IMR-90 (cell line): Measurements from ENCODE around the gene PEX11A. TPM values are rescaled to one million over a fixed set of nuclear protein-coding genes. Genes with fewer than 3 reads are reported as not detected.
A peak's percentile ranks its signal among the peaks of the same experiment; 100 is the strongest.

Experiments
- ATAC-seq: fragments of 200-7000 bp; cut with Tn5 transposase; 2 replicates; pipeline ENCODE4 v1.9.1; 2020; ENCODE audit warnings: low read depth, mild to moderate bottlenecking, moderate library complexity
- BruUV-seq: library from RNA; stranded (reverse); fragments of 400-500 nt; replicated peaks from 2 replicates; lab custom pipeline; 2021; lab: Mats Ljungman, UMichigan
- CTCF ChIA-PET: fragments of 300-600 bp; formaldehyde crosslinking; extraction: SDS; loops from one replicate; lab custom pipeline; 2021; ENCODE audit warnings: antibody characterized with exemption; lab: Yijun Ruan, JAX
- POLR2A ChIA-PET: fragments of 300-600 bp; sonication (Branson Sonifier 250); formaldehyde crosslinking; loops from one replicate; lab custom pipeline; 2022; ENCODE audit warnings: antibody characterized with exemption; ENCODE audit not compliant: unreplicated experiment; lab: Charles Lee
- DNase-seq: peaks from one replicate; pipeline ENCODE4 v3.0.0; 2013
- H2AFZ ChIP-seq: replicated peaks from 2 replicates; pipeline ENCODE3; 2013; ENCODE audit warnings: low read length, mild to moderate bottlenecking; ENCODE audit not compliant: poor library complexity
- H2AK5ac ChIP-seq: 2 replicates; pipeline ENCODE4 v1.6.1; 2013; ENCODE audit warnings: low read depth, low read length, inconsistent platforms
- H2AK9ac ChIP-seq: replicated peaks from 2 replicates; pipeline ENCODE3; 2013; ENCODE audit warnings: mild to moderate bottlenecking, low read depth, low read length, moderate library complexity; ENCODE audit not compliant: poor library complexity
- H2BK120ac ChIP-seq: 2 replicates; pipeline ENCODE4 v1.6.1; 2013; ENCODE audit warnings: low read depth, low read length, inconsistent platforms
- H2BK15ac ChIP-seq: 3 replicates; pipeline ENCODE4 v1.6.1; 2013; ENCODE audit warnings: low read depth, low read length, inconsistent platforms
- H2BK20ac ChIP-seq: 2 replicates; pipeline ENCODE4 v1.6.1; 2013; ENCODE audit warnings: low read depth, mild to moderate bottlenecking, inconsistent platforms, low read length, moderate library complexity
- H2BK5ac ChIP-seq: 2 replicates; pipeline ENCODE4 v1.6.1; 2013; ENCODE audit warnings: mild to moderate bottlenecking, low read depth, low read length, inconsistent platforms; ENCODE audit not compliant: poor library complexity, severe bottlenecking
- H3K14ac ChIP-seq: replicated peaks from 2 replicates; pipeline ENCODE4 v1.6.1; 2013; ENCODE audit warnings: low read depth, low read length, inconsistent platforms
- H3K18ac ChIP-seq: 2 replicates; pipeline ENCODE4 v1.6.1; 2013; ENCODE audit warnings: low read depth, low read length, control low read depth
- H3K23ac ChIP-seq: 2 replicates; pipeline ENCODE4 v1.6.1; 2013; ENCODE audit warnings: low read depth, low read length, inconsistent platforms
- H3K27ac ChIP-seq: 2 replicates; pipeline ENCODE4 v1.5.1; 2013; ENCODE audit warnings: mild to moderate bottlenecking, control low read depth, low read length; ENCODE audit not compliant: insufficient read depth
- H3K27me3 ChIP-seq: 2 replicates; pipeline ENCODE4 v1.6.1; 2013; ENCODE audit warnings: low read length; ENCODE audit not compliant: control insufficient read depth, insufficient read depth
- H3K36me3 ChIP-seq: 2 replicates; pipeline ENCODE4 v1.6.1; 2013; ENCODE audit warnings: low read length, mixed read lengths; ENCODE audit not compliant: control insufficient read depth, insufficient read depth
- H3K4ac ChIP-seq: 2 replicates; pipeline ENCODE4 v1.6.1; 2013; ENCODE audit warnings: low read depth, low read length, inconsistent platforms
- H3K4me1 ChIP-seq: 2 replicates; pipeline ENCODE4 v1.6.1; 2013; ENCODE audit warnings: low read length, mixed read lengths; ENCODE audit not compliant: control insufficient read depth, insufficient read depth
- H3K4me2 ChIP-seq: 2 replicates; pipeline ENCODE4 v1.6.1; 2013; ENCODE audit warnings: low read depth, mild to moderate bottlenecking, control low read depth, low read length, moderate library complexity
- H3K4me3 ChIP-seq: 2 replicates; pipeline ENCODE4 v1.5.1; 2013; ENCODE audit warnings: low read depth, mild to moderate bottlenecking, control low read depth, low read length, moderate library complexity; ENCODE audit not compliant: insufficient read depth
- H3K56ac ChIP-seq: 2 replicates; pipeline ENCODE4 v1.6.1; 2013; ENCODE audit warnings: low read length, inconsistent platforms; ENCODE audit not compliant: insufficient read depth; ENCODE audit errors: extremely low read depth
- H3K79me1 ChIP-seq, 2 experiments: 2 replicates each; pipeline ENCODE4 v1.6.1; 2013; ENCODE audit warnings: low read length in 2 of 2, inconsistent platforms in 1 of 2, low read depth in 1 of 2
- H3K9ac ChIP-seq: 2 replicates; pipeline ENCODE4 v1.6.1; 2013; ENCODE audit warnings: low read depth, low read length, control low read depth
- H3K9me1 ChIP-seq: 2 replicates; pipeline ENCODE4 v1.6.1; 2013; ENCODE audit warnings: low read length, inconsistent platforms; ENCODE audit not compliant: insufficient read depth
- H3K9me3 ChIP-seq: 2 replicates; pipeline ENCODE4 v1.6.1; 2013; ENCODE audit warnings: low read length; ENCODE audit not compliant: control insufficient read depth, insufficient read depth
- H4K20me1 ChIP-seq: 2 replicates; pipeline ENCODE4 v1.6.1; 2013; ENCODE audit warnings: low read length, inconsistent platforms; ENCODE audit not compliant: insufficient read depth
- H4K5ac ChIP-seq: 2 replicates; pipeline ENCODE4 v1.6.1; 2013; ENCODE audit warnings: mild to moderate bottlenecking, low read depth, low read length, control low read depth
- H4K8ac ChIP-seq, 2 experiments: 2 replicates each; pipeline ENCODE4 v1.6.1; 2013; ENCODE audit warnings: low read depth in 2 of 2, low read length in 2 of 2, control low read depth in 1 of 2, inconsistent platforms in 1 of 2
- H4K91ac ChIP-seq: 2 replicates; pipeline ENCODE4 v1.6.1; 2013; ENCODE audit warnings: low read depth, low read length, inconsistent platforms; ENCODE audit not compliant: insufficient read depth
- CHD1 ChIP-seq: IDR thresholded peaks from 2 replicates; pipeline ENCODE4 v1.6.1; 2012; ENCODE audit warnings: low read depth, low read length, improper control_type of control experiment
- FOS ChIP-seq: fragments of 150-350 bp; IDR thresholded peaks from 2 replicates; pipeline ENCODE4 v1.6.1; 2016; ENCODE audit warnings: low read depth, low read length
- MAZ ChIP-seq: IDR thresholded peaks from 2 replicates; pipeline ENCODE4 v1.6.1; 2012; ENCODE audit warnings: low read depth, mild to moderate bottlenecking, low read length, improper control_type of control experiment, moderate library complexity, borderline replicate concordance
- NFE2L2 ChIP-seq: fragments of 150-350 bp; IDR thresholded peaks from 2 replicates; pipeline ENCODE4 v1.6.1; 2016; ENCODE audit warnings: low read depth, mild to moderate bottlenecking, low read length
- POLR2A ChIP-seq: IDR thresholded peaks from 2 replicates; pipeline ENCODE4 v1.6.1; 2012; ENCODE audit warnings: mild to moderate bottlenecking, low read depth, low read length
- RAD21 ChIP-seq: IDR thresholded peaks from 2 replicates; pipeline ENCODE4 v1.6.1; 2012; ENCODE audit warnings: low read length, improper control_type of control experiment
- RCOR1 ChIP-seq: IDR thresholded peaks from 2 replicates; pipeline ENCODE4 v1.6.1; 2012; ENCODE audit warnings: mild to moderate bottlenecking, low read length, improper control_type of control experiment; ENCODE audit not compliant: insufficient replicate concordance
- RFX5 ChIP-seq: IDR thresholded peaks from 2 replicates; pipeline ENCODE4 v1.8.0; 2012; ENCODE audit warnings: low read depth, mild to moderate bottlenecking, low read length, moderate library complexity
- SMC3 ChIP-seq: fragments of 150-350 bp; IDR thresholded peaks from 2 replicates; pipeline ENCODE4 v1.6.1; 2016; ENCODE audit warnings: low read depth, mild to moderate bottlenecking, antibody characterized with exemption, low read length, moderate library complexity
- WGBS, 2 experiments: methylation state at CpG; one replicate each; pipeline versions ENCODE4 v1.1.5 to v1.1.7; 2013; ENCODE audit warnings: missing lambda C conversion rate in 2 of 2; ENCODE audit not compliant: insufficient read length in 1 of 2; ENCODE audit errors: extremely low coverage in 2 of 2; 5-methylcytosine and 5-hydroxymethylcytosine counted together
- dilution Hi-C: fragments of 300-500 bp; cut with HindIII; formaldehyde crosslinking; loops from one replicate; pipeline ENCODE4 v1.14.3; 2018; ENCODE audit warnings: low sequenced_read_pairs; ENCODE audit not compliant: unreplicated experiment
- in situ Hi-C: fragments of 300-500 bp; cut with MboI; formaldehyde crosslinking; loops from 3 replicates; pipeline ENCODE4 v1.14.3; 2019; ENCODE audit warnings: low sequenced_read_pairs, inconsistent platforms, mixed read lengths
- intact Hi-C: fragments of 100-400 bp; cut with micrococcal nuclease; formaldehyde crosslinking; loops from 2 replicates; pipeline ENCODE4 v1.10.0; 2022
- polyA plus RNA-seq, 3 experiments: library from polyadenylated mRNA; depleted of rRNA; stranded (reverse); fragments of >200 nt; gene quantifications; 2 replicates each; pipeline ENCODE4 v1.2.3, GENCODE V29; 2012; ENCODE audit warnings: low replicate concordance in 1 of 3
- total RNA-seq: library from RNA; depleted of rRNA; stranded (reverse); fragments of >200 nt; gene quantifications from 2 replicates; pipeline ENCODE4 v1.2.3, GENCODE V29; 2012
- TF ChIP-seq, protein P1 (sequence below): fragments of 150-350 bp; IDR thresholded peaks from 2 replicates; pipeline ENCODE4 v1.6.1; 2017; ENCODE audit warnings: mild to moderate bottlenecking, antibody characterized with exemption, low read length, low read depth
- TF ChIP-seq, protein P2 (sequence below): conservative IDR thresholded peaks from 2 replicates; pipeline ENCODE4 v1.5.1; 2012; ENCODE audit warnings: mild to moderate bottlenecking, low read depth, low read length, improper control_type of control experiment
- TF ChIP-seq, protein P3 (sequence below): fragments of 150-350 bp; IDR thresholded peaks from 2 replicates; pipeline ENCODE4 v1.6.1; 2016; ENCODE audit warnings: low read depth, mild to moderate bottlenecking, low read length, moderate library complexity, borderline replicate concordance

PEX11A gene
- total and polyA plus RNA-seq, 2 of the 4 experiments (the other 2 are of a cell fraction), result 4.2 to 10.2 TPM

DNA sequence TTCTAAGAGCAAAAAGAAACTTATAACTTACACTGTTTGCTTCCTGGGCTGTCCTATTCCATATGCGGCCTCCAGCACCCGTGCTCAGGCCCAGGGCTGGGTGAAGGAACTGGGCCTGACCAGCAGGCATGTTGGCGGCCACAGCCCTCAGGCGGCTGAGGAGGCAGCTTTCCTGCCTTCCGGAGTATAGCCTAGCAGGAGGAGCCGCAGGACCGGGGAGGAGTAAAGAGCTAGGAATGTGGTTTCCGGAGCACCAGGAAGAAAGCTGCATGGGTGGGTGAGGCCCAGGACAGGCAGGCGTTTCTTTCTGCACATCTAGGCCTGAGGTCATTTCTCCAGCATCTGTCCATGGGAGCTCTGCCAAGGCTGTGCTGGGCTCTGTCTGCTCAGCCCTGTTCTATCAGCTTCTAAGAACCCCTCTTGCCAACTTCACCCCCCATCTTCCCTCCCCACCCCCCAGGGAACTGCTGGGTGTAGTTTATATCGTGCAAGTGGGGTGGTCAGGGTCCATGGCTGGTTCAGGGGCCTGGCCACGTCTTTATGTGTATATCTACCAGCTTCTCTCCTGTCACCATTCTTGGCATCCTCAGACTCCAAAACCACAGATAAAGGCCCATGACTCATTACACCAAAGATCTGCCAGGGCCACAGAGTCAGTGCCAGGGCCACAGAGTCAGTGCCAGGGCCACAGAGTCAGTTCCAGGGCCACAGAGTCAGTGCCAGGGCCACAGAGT, 27.5 kb downstream of the PEX11A start:
- ChIA-PET CTCF (interaction anchor here (1.0 kb wide), 1 partner anchor 10 kb away, joined by 3 read pairs; no protein-coding TSS in a partner anchor), POLR2A (no interaction called here)
- H3K9me3 ChIP-seq, result no peaks in the 10 kb centered on the region
- peak overlapping the region; percentile 95 for H2BK120ac ChIP-seq
- peak overlapping the region; percentile 73; the same call in 1 of the 2 replicates for H3K56ac ChIP-seq
- peak overlapping the region; percentile 90 for H2AFZ ChIP-seq
- dilution Hi-C loops, result no loop called here
- peaks cover 15% of the 10 kb centered on the region for H3K9me1 ChIP-seq
- H4K8ac ChIP-seq, result peak overlapping the region; percentile 99
- in situ Hi-C loops, result no loop called here
- peak overlapping the region; percentile 87 for H3K18ac ChIP-seq
- H3K4me2 ChIP-seq, result peak overlapping the region; percentile 14; the same call in 1 of the 2 replicates
- peak; percentile 92 for DNase-seq
- no CpG with 5 or more reads among the region's 11 CpGs for WGBS, 2 experiments
- no peak overlapping the region for H3K4me3 ChIP-seq
- peak overlapping the region; percentile 99 for H3K14ac ChIP-seq
- H2BK20ac ChIP-seq, result peak overlapping the region; percentile 89
- BruUV-seq, result no TSS peak
- peak overlapping the region; percentile 99 for H3K4ac ChIP-seq
- peaks cover 0 to 11% of the 10 kb centered on the region in 2 experiments; a peak in 2 of 4 replicates for H3K79me1 ChIP-seq
- peak overlapping the region; percentile 96 for H4K5ac ChIP-seq
- peak overlapping the region; percentile 94 for H3K23ac ChIP-seq
- peak overlapping the region; percentile 71 for H2BK5ac ChIP-seq
- H3K4me1 ChIP-seq, result peaks cover 14% of the 10 kb centered on the region
- H3K36me3 ChIP-seq, result no peaks in the 10 kb centered on the region
- H3K9ac ChIP-seq, result peak overlapping the region; percentile 61
- peak overlapping the region; percentile 91 for H2AK5ac ChIP-seq
- H2AK9ac ChIP-seq, result peak overlapping the region; percentile 90
- TF ChIP-seq POLR2A, result peak; percentile 70
- TF ChIP-seq CHD1, result no peak
- TF ChIP-seq, protein P1, sequence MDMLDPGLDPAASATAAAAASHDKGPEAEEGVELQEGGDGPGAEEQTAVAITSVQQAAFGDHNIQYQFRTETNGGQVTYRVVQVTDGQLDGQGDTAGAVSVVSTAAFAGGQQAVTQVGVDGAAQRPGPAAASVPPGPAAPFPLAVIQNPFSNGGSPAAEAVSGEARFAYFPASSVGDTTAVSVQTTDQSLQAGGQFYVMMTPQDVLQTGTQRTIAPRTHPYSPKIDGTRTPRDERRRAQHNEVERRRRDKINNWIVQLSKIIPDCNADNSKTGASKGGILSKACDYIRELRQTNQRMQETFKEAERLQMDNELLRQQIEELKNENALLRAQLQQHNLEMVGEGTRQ, result no peak
- TF ChIP-seq SMC3, result no peak
- no peak for TF ChIP-seq NFE2L2
- TF ChIP-seq, protein P2, sequence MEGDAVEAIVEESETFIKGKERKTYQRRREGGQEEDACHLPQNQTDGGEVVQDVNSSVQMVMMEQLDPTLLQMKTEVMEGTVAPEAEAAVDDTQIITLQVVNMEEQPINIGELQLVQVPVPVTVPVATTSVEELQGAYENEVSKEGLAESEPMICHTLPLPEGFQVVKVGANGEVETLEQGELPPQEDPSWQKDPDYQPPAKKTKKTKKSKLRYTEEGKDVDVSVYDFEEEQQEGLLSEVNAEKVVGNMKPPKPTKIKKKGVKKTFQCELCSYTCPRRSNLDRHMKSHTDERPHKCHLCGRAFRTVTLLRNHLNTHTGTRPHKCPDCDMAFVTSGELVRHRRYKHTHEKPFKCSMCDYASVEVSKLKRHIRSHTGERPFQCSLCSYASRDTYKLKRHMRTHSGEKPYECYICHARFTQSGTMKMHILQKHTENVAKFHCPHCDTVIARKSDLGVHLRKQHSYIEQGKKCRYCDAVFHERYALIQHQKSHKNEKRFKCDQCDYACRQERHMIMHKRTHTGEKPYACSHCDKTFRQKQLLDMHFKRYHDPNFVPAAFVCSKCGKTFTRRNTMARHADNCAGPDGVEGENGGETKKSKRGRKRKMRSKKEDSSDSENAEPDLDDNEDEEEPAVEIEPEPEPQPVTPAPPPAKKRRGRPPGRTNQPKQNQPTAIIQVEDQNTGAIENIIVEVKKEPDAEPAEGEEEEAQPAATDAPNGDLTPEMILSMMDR, result no peak
- TF ChIP-seq MAZ, result peak; percentile 42; the same call in 1 of the 2 replicates
- no peak for TF ChIP-seq FOS
- TF ChIP-seq, protein P3, sequence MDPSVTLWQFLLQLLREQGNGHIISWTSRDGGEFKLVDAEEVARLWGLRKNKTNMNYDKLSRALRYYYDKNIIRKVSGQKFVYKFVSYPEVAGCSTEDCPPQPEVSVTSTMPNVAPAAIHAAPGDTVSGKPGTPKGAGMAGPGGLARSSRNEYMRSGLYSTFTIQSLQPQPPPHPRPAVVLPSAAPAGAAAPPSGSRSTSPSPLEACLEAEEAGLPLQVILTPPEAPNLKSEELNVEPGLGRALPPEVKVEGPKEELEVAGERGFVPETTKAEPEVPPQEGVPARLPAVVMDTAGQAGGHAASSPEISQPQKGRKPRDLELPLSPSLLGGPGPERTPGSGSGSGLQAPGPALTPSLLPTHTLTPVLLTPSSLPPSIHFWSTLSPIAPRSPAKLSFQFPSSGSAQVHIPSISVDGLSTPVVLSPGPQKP, result no peak
- TF ChIP-seq RFX5, result no peak
- peak; percentile 6; the same call in 1 of the 2 replicates for TF ChIP-seq RAD21
- TF ChIP-seq RCOR1, result no peak
- H2BK15ac ChIP-seq, result peak overlapping the region; percentile 96; the same call in 2 of the 3 replicates
- no peaks in the 10 kb centered on the region for H4K20me1 ChIP-seq
- H3K27ac ChIP-seq, result peak overlapping the region; percentile 70
- intact Hi-C loops, result no loop called here
- H3K27me3 ChIP-seq, result no peaks in the 10 kb centered on the region
- peak; percentile 90 for ATAC-seq
- H4K91ac ChIP-seq, result peak overlapping the region; percentile 97
